ENCODE data around the gene ARL6IP1.
"Not testable (repeated sequence)": the region's sequence is repeated elsewhere in the genome, so short reads cannot be mapped to it uniquely, and the experiment has no call there.

The ARL6IP1 gene

GRCh38 chr16:18797746-18798145, 3.6 kb downstream of the ARL6IP1 start:
- DNase-seq = no peak

DNA sequence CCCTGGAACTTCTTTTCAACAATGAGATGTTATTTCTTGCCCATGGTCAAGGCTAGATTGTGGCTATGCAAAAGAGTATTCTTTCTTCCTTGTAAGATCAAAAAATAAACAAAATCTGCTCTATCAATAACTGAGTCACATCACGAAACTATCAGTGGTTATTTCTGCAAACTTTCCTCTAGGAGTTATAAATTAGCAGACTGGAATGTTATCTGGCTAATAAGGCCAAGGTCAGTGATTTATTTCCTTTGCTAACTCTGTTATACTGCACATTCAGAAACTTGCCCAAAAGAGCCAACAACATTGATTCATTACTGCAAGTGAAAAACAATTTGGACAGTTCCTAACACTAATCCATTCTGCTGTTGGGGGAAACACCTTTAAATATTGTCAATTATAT, 5.0 kb downstream of the ARL6IP1 start:
- DNase-seq = no peak

DNA sequence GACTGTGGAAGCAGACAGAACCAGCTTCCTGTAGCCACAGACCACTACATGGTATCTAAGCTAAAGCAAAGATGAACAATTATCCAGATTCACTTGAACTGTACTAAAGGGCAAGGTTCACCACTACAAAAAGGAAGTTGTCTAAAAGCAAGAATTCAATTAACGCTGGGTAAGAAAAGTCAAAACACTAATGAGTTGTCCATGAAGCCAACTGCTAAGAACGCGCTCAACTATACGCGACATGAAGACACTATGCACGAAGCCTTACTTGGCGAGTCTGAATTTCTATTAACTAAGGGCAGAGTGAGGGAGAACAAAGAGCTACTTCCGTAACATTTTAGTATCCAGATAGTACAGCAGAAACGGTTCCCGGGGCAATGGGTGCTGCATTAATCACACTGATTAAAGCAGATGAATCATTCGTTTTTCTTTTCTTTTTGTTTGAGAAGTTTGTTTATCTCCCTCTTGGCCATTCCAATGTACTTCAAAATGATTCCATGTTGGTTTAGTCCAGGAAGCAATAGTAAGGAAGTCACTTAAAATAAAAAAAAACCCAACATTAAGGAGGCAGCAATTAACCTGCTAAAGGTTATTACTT, 8.4 kb downstream of the ARL6IP1 start:
- DNase-seq = no peak

- peak; percentile 75 for DNase-seq
These were observed 11.3 kb downstream of the ARL6IP1 start, which contains the start of gene RPS15A for GRCh38 chr16:18789850-18790706. RPS15A (minus strand) TSS chr16:18790334; CDS start chr16:18789113, 1,221 bp downstream.

DNA sequence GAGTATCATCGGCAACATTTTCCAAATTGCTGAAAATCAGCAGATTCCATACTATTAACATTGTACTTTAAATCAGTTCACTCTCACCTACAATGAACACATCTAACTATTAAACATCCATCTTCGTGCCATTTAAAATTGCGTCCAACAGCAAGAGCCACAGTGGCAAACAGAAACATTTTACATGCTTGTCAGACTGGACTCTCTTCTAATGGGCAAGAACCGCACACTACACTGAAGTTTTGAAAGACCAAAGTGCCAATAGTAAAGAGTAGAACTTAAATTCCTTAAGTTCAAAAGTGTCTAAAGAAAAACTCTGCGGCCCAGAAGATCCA, 11.9 kb downstream of the ARL6IP1 start:
- no peak for DNase-seq

DNA sequence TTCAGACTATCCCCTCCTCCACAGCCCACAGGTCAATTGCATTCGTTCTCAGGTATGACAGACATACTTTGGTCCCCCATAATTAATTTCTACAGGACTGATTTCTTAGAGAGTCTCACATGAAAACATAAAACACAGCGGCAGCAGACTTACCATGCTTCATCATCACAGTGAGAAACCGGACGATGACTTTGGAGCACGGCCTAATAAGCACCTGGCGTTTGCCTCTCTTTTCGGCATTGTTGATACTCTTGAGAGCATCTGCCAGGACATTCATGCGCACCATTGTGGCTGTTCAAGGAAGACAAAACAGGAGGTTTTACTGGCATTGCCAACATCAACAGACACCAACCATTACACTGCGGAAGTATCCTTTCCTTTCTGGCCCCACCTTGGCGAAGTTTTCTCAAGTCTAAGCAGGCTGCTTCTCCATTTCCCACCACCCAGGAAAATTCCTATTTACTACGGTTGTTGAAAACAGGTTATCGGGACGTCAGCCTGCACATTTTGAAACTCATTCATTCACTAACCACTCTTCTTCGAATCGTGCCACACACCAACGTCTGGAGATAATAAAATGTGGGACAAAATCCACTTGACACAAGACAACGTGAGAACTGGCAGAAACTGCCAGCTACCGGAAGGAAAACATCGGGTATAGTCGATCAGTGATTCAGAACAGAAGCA, 12.4 kb downstream of the ARL6IP1 start:
- DNase-seq = no peak

DNA sequence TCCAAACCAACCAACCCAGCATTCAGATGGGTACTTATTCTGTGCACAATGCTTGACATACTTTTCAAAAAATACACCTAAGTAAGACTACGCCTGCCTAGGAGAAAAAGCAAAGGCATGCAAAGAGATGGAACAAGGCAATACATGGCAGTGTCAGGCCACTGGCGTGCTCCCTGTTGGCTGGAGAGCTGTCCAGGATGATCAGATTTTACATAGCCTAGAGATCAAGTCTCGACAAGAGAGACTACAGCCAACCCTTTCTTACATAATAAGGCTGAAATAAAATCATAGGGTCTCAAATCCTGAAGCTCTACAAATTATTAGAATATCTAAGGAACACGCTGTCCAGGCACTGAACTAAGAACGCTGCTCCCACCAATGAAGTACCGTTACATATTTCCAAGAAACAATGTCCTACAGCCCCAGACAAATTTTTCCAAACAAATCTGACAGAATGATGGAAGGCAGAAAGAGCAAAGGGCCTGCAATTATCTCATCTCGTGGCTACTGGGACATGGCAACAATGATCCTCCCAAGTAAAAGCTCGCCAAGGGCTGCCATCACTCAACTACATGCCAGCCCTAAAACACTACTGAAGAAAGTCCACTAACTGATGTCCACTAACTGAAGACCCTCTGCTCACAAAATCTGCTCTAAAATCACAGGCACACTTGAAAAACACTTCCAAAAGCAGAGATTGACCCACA, 16.3 kb downstream of the ARL6IP1 start:
- DNase-seq = no peak

- no peak for DNase-seq
These were observed 17.7 kb downstream of the ARL6IP1 start for GRCh38 chr16:18783430-18784341.

DNA sequence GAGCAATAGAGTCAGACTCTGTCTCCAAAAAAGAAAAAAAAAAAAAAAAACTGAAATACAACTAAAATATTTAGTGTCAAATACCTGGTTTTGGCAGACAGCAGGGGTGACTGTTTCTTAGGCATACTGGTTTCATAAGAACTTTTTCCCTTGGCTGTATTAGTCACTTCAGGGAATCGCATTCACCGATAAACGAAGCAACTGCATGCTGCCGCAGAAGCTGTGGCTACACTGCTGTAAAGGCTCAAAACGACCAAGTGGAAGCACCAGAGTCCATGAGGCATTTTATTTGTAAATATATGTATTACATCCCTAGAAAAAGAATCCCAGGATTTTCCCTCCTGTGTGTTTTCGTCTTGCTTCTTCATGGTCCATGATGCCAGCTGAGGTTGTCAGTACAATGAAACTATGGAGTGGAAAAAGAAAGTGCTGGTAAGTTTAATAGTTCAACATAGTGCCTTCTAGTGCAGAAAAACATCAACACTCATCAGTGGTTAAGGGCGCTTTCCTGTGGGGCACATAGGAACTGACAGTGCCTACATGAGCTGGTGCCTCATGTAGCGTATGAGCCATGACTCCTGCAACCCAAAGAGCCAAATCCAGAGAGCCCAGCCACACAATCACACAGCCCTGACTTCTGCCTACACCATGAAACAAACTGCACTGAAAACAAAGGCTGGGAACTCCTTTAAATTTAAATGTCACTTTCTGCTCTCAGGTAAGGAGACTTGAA, 18.5 kb downstream of the ARL6IP1 start:
- DNase-seq = no peak

- not testable (repeated sequence) for DNase-seq
These were observed 20.1 kb downstream of the ARL6IP1 start for GRCh38 chr16:18781232-18781631.

GRCh38 chr16:18780460-18781026, 20.8 kb downstream of the ARL6IP1 start:
- DNase-seq = not testable (repeated sequence)

GRCh38 chr16:18777664-18778063, 23.7 kb downstream of the ARL6IP1 start:
- DNase-seq = not testable (repeated sequence)

DNA sequence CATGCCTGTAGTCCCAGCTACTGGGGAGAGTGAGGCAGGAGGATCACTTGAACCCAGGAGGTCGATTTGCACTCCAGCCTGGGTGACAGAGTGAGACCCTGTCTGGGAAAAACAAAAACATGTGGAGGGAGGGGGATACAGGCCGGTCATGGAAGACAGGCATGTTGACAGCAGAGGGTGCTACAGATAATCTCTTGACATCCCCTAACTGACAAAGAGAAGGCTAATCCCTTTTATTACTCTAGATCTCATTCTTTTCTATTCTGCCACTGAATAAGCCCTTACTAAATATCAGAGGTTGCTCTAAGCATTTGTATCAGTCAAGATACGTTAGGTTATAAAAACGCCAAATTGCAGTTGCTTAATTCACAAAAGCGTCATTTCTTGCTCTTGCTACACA, 25.0 kb downstream of the ARL6IP1 start:
- DNase-seq = not testable (repeated sequence)

- not testable (repeated sequence) for DNase-seq
These were observed 26.7 kb downstream of the ARL6IP1 start for GRCh38 chr16:18774651-18775050.

GRCh38 chr16:18772171-18772570, 29.2 kb downstream of the ARL6IP1 start:
- DNase-seq = not testable (repeated sequence)

DNA sequence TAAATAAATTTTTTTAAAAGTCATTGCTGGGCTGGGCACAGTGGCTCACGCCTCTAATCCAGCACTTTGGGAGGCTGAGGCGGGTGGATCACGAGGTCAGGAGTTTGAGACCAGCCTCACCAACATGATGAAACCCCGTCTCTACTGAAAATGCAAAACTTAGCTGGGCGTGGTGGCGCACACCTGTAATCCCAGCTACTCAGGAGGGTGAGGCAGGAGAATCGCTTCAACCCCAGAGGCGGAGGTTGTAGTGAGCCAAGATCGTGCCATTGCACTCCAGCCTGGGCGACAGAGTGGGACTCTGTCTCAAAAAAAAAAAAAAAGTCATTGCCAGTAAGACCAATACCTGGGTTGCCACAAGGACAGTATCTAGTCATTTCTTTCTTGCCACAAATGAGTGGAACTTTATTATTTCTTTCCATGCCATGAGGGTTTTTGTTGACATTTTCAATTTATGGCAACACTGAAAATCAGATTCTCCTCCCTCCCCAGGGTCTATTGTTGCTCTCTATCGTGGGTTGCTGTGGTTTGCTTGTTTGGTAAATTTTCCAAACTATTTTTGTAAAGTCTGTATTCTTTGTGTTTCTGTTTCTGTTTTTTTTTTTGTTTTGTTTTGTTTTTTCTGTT, 30.9 kb downstream of the ARL6IP1 start:
- not testable (repeated sequence) for DNase-seq

DNA sequence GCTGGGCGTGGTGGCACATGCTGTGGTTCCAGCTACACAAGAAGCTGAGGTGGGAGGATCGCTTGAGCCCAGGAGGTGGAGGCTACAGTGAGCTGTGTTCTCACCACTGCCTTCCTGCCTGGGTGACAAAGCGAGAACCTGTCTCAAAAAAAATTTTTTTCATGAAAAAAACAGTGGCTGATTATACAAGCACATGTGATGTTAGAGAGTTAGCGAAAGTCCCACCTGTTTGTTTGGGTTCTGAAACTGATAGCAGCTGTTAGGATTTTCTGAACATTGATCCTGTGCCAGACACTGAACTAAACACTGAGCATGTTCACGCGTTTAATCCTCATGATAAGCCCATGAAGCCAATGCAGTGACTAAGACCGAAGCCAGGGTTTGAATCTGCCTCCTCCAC, 34.1 kb downstream of the ARL6IP1 start:
- DNase-seq = not testable (repeated sequence)

GRCh38 chr16:18762713-18763112, 38.6 kb downstream of the ARL6IP1 start:
- DNase-seq = not testable (repeated sequence)

DNA sequence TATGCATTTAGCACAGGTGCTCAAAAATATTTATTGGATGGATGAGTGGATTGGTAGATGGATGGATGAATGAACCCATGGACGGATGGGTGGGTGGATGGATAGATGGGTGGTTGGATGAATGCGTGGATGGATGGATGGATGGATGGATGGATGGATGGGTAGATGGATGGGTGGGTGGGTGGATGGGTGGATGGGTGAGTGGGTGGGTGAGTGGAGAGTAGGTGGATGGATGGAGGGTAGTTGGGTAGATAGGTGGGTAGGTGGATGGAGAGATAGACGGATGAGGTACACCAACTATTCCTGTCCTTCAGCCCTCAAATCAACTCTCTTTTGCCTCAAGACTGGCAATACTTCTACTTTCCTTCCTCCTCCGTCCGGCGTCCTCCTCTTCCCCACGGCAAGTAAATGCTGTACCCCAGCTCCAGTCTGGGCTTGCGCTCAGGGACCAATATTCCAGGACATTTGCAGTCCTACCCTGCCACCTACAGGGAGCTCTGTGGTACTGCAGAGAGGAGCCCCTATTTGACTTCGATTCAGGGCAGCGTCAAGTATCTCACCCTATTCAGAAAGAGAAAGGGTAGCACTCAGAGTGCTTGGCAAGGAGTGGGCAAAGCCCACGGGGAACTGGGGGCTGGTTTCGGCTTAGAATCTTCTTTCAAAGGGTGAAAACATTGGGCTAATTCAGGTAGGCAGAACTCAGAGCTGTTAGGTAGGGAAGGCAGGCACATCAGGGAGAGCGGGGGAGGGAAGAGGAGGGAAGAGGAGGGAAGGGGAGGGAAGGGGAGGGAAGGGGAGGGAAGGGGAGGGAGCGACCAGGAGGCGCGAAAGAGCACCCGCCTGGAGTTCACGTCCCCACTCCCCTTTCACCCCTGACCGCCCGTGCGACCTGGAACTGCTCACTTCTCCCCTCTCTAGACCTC, 41.5 kb downstream of the ARL6IP1 start:
- DNase-seq = not testable (repeated sequence)
